Measurements from ENCODE around the gene PTPRF.
A peak's percentile ranks its signal among the peaks of the same experiment; 100 is the strongest.

PTPRF gene

DNA sequence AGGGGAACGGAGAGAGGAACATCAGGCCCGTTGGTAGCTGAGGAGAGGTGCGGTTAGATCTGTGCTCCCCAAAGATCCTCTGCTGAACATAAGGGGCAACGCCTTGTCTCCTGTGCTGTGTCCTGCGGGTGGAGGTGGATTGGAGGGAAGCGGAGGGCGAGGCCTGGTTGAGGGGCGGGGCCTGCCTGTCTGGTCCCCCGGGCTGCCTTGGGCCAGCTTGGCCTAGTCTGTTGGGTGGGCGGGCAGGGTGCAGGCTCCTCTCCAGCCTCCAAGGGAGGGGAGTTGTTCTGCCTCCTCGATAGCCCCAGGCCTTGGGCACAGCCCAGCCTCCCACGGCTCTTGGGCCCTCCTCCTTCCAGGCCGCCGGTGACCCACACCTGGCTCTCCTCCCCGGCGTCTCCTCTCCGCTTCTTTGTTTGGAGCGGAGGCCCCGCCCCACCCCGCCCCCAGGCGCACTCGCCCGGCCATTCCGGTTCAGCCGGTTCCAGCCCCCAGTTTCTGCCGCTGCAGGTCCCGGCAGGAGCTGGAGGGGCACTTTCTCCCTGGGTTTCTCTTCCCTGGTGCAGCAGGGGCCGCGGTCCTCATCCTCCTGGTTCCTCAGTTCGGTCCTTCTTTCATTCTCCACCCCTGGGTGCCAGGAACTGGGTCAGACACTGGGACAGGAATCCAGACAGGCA is 19.4 kb downstream of the PTPRF start:
- peak; percentile 69 for DNase-seq (ENCODE audit: low spot score)
- TF ChIP-seq, protein P1, sequence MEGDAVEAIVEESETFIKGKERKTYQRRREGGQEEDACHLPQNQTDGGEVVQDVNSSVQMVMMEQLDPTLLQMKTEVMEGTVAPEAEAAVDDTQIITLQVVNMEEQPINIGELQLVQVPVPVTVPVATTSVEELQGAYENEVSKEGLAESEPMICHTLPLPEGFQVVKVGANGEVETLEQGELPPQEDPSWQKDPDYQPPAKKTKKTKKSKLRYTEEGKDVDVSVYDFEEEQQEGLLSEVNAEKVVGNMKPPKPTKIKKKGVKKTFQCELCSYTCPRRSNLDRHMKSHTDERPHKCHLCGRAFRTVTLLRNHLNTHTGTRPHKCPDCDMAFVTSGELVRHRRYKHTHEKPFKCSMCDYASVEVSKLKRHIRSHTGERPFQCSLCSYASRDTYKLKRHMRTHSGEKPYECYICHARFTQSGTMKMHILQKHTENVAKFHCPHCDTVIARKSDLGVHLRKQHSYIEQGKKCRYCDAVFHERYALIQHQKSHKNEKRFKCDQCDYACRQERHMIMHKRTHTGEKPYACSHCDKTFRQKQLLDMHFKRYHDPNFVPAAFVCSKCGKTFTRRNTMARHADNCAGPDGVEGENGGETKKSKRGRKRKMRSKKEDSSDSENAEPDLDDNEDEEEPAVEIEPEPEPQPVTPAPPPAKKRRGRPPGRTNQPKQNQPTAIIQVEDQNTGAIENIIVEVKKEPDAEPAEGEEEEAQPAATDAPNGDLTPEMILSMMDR (IDR thresholded peaks at IDR 0.05; ENCODE audit: extremely low read depth, missing control alignments), result no peak

DNA sequence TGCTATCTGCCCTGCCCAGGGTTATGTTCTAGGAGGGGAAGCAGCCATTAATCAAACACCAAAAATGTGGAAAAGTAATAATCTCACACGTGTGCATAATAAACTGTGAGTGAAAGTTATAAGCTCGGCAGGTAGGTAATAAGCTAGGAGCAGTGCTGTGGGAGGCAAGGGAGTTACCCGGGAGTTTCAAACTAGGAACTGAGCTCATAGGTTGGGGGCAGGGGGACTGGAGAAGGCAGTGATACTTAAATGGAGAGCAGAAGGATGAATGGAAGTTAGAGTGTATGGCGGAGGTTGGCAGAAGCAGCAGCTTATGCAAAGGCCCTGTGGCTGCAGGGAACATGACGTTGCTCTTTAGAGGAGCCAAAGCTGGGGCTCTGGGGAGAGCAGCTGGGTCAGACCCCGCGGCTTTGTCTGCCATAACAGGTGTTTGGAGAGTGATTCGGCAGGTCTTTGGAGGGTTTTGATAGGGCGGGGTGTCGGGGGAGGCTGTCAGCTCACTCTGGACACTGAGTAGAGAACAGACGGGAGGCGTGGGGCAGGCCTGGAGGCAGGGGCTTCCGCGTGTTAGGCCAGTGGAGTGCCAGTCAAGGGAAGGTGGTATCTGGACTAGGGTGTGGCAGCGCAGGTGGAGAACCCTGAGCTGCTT is 20.0 kb downstream of the PTPRF start:
- DNase-seq (ENCODE audit: low spot score), result no peak
- TF ChIP-seq, protein P1 (IDR thresholded peaks at IDR 0.05; ENCODE audit: extremely low read depth, missing control alignments), result no peak

DNA sequence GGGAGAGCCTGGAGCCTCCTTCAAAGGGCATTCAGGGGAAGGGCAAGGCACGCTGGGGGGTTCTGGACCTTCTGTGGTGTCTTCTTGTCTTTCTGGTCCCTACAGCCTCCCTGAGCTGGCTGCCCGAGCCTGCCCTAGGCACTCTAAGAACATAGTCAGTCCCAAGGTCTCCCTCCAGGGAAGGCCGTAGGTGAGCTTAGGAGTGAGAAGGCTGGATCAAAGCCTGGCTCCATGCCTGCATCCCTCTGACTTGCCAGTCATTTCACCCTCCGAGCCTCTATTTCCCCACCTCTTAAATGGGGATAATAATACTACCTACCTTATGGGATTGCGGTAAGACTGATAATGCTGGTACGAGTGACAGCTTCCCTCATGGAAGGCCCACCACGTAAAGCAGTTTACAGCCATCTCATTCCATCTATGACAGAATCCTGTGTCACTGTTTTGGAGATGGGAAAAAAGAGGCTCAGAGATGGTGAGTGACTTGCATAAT is 20.8 kb downstream of the PTPRF start:
- TF ChIP-seq, protein P1 (IDR thresholded peaks at IDR 0.05; ENCODE audit: extremely low read depth, missing control alignments), result no peak
- no peak for DNase-seq (ENCODE audit: low spot score)

DNA sequence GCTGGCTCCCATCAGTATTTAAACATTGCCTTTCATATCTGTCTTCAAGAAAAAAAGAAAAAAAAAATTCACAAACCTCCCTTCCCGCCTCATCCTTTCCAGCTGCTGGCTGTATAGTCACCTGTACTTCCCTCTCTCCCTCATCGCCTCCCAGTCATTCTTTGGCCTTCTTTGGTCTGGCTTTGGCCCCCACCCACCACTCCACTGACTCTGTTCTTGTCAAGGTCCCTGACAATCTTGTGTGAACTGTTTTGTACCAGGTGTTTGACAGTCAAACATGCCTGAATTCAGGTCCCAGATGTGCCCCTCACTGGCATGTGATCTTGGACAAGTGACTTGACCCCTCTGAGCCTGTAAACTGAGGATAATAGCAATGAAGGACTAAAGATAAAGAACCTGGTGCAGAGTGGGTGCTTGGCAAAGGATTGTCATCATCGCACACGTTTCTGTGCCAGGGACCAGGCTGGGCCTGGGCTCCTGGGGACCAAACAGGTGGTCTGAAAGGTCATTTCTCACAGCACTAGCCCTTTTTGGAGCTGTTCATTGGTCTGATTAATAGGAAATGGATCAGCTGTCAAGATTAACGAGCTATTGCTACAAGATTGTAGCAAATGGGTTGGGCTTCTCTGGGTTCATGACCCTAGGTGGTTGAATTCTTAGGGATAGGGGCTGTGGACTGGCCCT is 21.5 kb downstream of the PTPRF start:
- TF ChIP-seq, protein P1 (IDR thresholded peaks at IDR 0.05; ENCODE audit: extremely low read depth, missing control alignments), result no peak

DNA sequence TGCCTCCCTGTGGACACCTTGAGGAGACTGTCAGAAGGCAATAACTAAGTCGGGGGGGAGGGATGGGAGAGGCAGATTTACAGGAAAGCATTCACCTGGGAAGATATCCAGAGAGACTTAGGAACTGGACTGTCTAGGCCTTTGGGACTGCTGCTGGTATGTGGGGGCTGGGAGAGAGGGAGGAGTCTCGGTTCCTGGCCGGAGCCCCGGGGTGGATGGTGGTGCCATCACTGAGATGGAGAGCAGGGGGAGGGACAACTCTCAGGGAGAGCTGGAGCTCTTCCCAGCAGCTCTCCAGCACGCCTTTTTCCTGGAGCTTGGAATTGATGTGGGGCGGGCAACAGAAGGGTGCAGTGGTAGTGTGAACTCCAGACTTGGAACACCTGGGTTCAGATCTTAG is 22.1 kb downstream of the PTPRF start:
- DNase-seq (ENCODE audit: low spot score), result no peak

More for the DNA sequence above, 21.5 kb downstream of the PTPRF start:
- no peak for DNase-seq (ENCODE audit: low spot score)

DNA sequence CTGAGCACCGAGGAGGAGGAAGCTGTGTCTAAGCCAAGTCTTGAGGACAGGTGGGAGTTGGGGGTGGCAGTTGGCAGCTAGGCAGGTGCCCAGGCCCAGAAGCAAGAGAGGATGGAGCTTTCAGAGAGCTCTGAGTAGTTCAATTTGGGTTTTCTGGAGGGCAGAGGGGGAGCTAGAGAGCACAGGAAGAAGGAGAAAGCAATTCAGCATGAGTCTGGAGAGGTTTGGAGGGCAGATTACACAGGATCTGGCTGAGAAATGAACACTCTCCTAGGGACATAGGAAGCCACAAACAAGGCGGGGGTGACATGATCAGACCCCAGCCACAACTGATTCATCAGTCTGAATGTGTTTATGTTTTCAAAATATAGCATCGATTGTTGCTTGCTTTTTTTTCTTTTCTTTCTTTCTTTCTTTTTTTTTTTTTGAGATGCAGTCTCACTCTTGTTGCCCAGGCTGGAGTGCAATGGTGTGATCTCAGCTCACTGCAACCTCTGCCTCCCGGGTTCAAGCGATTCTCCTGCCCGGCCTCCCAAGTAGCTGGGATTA is 23.8 kb downstream of the PTPRF start:
- DNase-seq (ENCODE audit: low spot score), result peak; percentile 63
- TF ChIP-seq, protein P1 (IDR thresholded peaks at IDR 0.05; ENCODE audit: extremely low read depth, missing control alignments), result peak; percentile 50

More for the DNA sequence above, 22.1 kb downstream of the PTPRF start:
- TF ChIP-seq, protein P1 (IDR thresholded peaks at IDR 0.05; ENCODE audit: extremely low read depth, missing control alignments), result no peak

Measured in GM20000 (cell line).